Panc1 (cell line): ENCODE measurements around the gene GEN1. TPM values are rescaled to one million over a fixed set of nuclear protein-coding genes. Genes with fewer than 3 reads are reported as not detected.

Experiments
- ATAC-seq: fragments of 200-7000 bp; cut with Tn5 transposase; 2 replicates; pipeline ENCODE4 v1.9.1; 2020; ENCODE audit warnings: mild to moderate bottlenecking, moderate library complexity
- BruUV-seq: library from RNA; stranded (reverse); fragments of 400-500 nt; replicated peaks from 2 replicates; lab custom pipeline; 2021; lab: Mats Ljungman, UMichigan
- CTCF ChIA-PET: fragments of 300-600 bp; sonication (Branson Sonifier 250); formaldehyde crosslinking; loops from one replicate; lab custom pipeline; 2022; ENCODE audit warnings: antibody characterized with exemption; lab: Charles Lee
- POLR2A ChIA-PET: fragments of 300-600 bp; sonication (Branson Sonifier 250); formaldehyde crosslinking; loops from one replicate; lab custom pipeline; 2022; ENCODE audit warnings: antibody characterized with exemption; lab: Charles Lee
- DNase-seq: peaks from one replicate; pipeline ENCODE4 v3.0.0-alpha.2; 2010; ENCODE audit warnings: low read depth, low spot score
- H3K27ac ChIP-seq: 2 replicates; pipeline ENCODE4 v1.5.1; 2011; ENCODE audit warnings: mild to moderate bottlenecking, low read length, inconsistent platforms
- H3K27me3 ChIP-seq: fragments of 200-500 bp; sonication (Bioruptor generic); 2 replicates; pipeline ENCODE4 v1.6.0; 2014; ENCODE audit warnings: low read length, inconsistent platforms; ENCODE audit not compliant: control insufficient read depth, insufficient read depth
- H3K36me3 ChIP-seq: fragments of 200-500 bp; sonication (Bioruptor generic); 2 replicates; pipeline ENCODE4 v1.5.1; 2014; ENCODE audit warnings: inconsistent platforms, mild to moderate bottlenecking, low read length, moderate library complexity; ENCODE audit not compliant: control insufficient read depth, insufficient read depth
- H3K4me1 ChIP-seq: 2 replicates; pipeline ENCODE4 v1.5.1; 2011; ENCODE audit warnings: inconsistent platforms, mild to moderate bottlenecking, low read length, moderate library complexity; ENCODE audit not compliant: control insufficient read depth, insufficient read depth
- H3K4me3 ChIP-seq, 2 experiments: 2 replicates each; pipeline ENCODE4 v1.5.1; 2011 to 2012; ENCODE audit warnings: low read depth in 2 of 2, low read length in 2 of 2, mild to moderate bottlenecking in 2 of 2, inconsistent platforms in 1 of 2, moderate library complexity in 1 of 2
- H3K9me3 ChIP-seq: fragments of 200-500 bp; sonication (Bioruptor generic); 2 replicates; pipeline ENCODE4 v1.5.1; 2014; ENCODE audit warnings: low read depth, mild to moderate bottlenecking, inconsistent platforms, low read length, moderate library complexity; ENCODE audit not compliant: control insufficient read depth, insufficient read depth
- CTCF ChIP-seq: fragments of 450-650 bp; IDR thresholded peaks from 2 replicates; pipeline ENCODE4 v1.5.1; 2017; ENCODE audit warnings: mild to moderate bottlenecking
- POLR2AphosphoS5 ChIP-seq: IDR thresholded peaks from 2 replicates; pipeline ENCODE4 v1.6.1; 2012; ENCODE audit warnings: mild to moderate bottlenecking, low read depth, low read length, moderate library complexity
- REST ChIP-seq, 2 experiments: IDR thresholded peaks; 2 replicates each; pipeline ENCODE4 v1.6.1; 2011 to 2012; ENCODE audit warnings: low read depth in 2 of 2, control low read depth in 1 of 2, low read length in 1 of 2, mild to moderate bottlenecking in 1 of 2, moderate library complexity in 1 of 2; ENCODE audit not compliant: insufficient read depth in 1 of 2
- SIN3A ChIP-seq: IDR thresholded peaks from 2 replicates; pipeline ENCODE4 v1.6.1; 2012; ENCODE audit warnings: low read depth, mild to moderate bottlenecking, low read length, moderate library complexity, borderline replicate concordance; ENCODE audit not compliant: insufficient read depth
- TCF7L2 ChIP-seq: IDR thresholded peaks from 2 replicates; pipeline ENCODE4 v1.6.1; 2011; ENCODE audit warnings: mild to moderate bottlenecking, low read depth, low read length, inconsistent platforms
- in situ Hi-C: cut with HindIII; loops from 2 replicates; pipeline ENCODE4 v1.10.0; 2016; ENCODE audit warnings: low sequenced_read_pairs, low pct_unique_long_range_greater_than_20kb
- intact Hi-C: fragments of 100-400 bp; cut with micrococcal nuclease; formaldehyde crosslinking; loops from one replicate; pipeline ENCODE4 v1.10.0; 2022; ENCODE audit not compliant: unreplicated experiment
- total RNA-seq: library from RNA; stranded (reverse); gene quantifications from one replicate; pipeline ENCODE4 v1.2.1, GENCODE V29; 2021; ENCODE audit not compliant: unreplicated experiment

Gene GEN1
- total RNA-seq, 1 experiment from 2014 or later: 24.0 TPM

DNA sequence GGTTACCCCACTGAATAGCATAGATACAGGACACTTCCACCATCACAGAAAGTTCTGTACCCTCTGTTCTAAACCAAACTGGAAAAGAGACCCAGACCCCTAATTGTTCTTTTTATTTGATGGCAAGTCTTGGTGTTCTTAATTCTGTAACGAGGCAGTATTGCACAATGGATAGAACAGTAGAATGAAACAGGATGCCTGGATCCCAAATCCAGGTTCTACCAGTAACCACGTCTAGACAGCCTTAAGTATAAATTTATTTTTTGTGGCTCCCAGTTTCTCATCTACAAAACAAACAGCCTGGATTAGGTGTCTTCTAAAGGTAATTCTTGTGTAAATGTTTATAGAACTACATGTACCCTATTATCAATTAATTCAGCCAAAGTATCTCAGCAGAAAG, 24.1 kb upstream of the GEN1 start:
- ATAC-seq (no peak), DNase-seq (no peak)
- Histone ChIP-seq H3K27ac (no peak overlapping the region), H3K4me1 (no peaks in the 10 kb centered on the region), H3K36me3 (peaks cover 37% of the 10 kb centered on the region), H3K9me3 (no peaks in the 10 kb centered on the region), H3K4me3 (no peak overlapping the region), H3K27me3 (no peaks in the 10 kb centered on the region)
- BruUV-seq: no TSS peak
- TF ChIP-seq SIN3A: no peak
- no peak for TF ChIP-seq POLR2AphosphoS5
- TF ChIP-seq CTCF: no peak
- TF ChIP-seq TCF7L2: no peak
- TF ChIP-seq REST (IDR thresholded peaks at IDR 0.05; ENCODE audit: insufficient read depth in 1 of 2, low read depth in 2 of 2, low read length in 1 of 2): no peak
- in situ Hi-C loops: no loop called here
- ChIA-PET POLR2A (no interaction called here), CTCF (no interaction called here)
- intact Hi-C loops: no loop called here

DNA sequence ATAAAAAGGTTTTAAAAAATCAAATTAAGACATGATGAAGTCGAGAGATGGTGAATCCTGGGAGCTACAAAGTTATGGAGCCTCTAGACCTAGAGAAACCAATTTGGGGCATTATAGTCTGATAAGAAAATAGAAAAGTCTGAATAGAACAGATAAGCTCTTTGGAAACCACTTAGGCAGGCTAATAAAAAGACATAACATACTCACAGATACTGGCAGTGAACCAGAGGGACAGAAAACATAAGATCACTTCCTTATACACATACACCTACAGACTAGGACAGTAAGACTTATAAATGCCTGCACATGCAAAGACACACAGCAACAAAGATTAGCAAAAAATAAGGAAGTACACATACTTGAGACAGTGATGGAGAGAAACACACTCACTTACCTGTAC, 20.3 kb upstream of the GEN1 start:
- ChIA-PET POLR2A (no interaction called here), CTCF (interaction anchor here (0.5 kb wide), 1 partner anchor 263 kb away, joined by 5 read pairs; no protein-coding TSS in a partner anchor)
- H3K9me3 ChIP-seq: no peaks in the 10 kb centered on the region
- H3K36me3 ChIP-seq: peaks cover 49% of the 10 kb centered on the region
- H3K27ac ChIP-seq: no peak overlapping the region
- no peak for ATAC-seq
- intact Hi-C loops: no loop called here
- no TSS peak for BruUV-seq
- no peak overlapping the region for H3K4me3 ChIP-seq
- in situ Hi-C loops: no loop called here
- no peak for TF ChIP-seq SIN3A
- no peak for TF ChIP-seq REST (IDR thresholded peaks at IDR 0.05; ENCODE audit: insufficient read depth in 1 of 2, low read depth in 2 of 2, low read length in 1 of 2)
- no peak for TF ChIP-seq POLR2AphosphoS5
- TF ChIP-seq CTCF: no peak
- TF ChIP-seq TCF7L2: no peak
- no peaks in the 10 kb centered on the region for H3K4me1 ChIP-seq
- no peaks in the 10 kb centered on the region for H3K27me3 ChIP-seq
- DNase-seq: no peak
